H1 (cell line): ENCODE results near the gene MAP7D1. TPM values are rescaled to one million over a fixed set of nuclear protein-coding genes. Genes with fewer than 3 reads are reported as not detected.

ENCODE experiments used
- CTCF ChIA-PET: fragments of 300-600 bp; sonication (Branson Sonifier 250); formaldehyde crosslinking; loops from one replicate; lab custom pipeline; 2021; ENCODE audit not compliant: partially characterized antibody; lab: Charles Lee
- POLR2A ChIA-PET: fragments of 300-600 bp; sonication (Branson Sonifier 250); formaldehyde crosslinking; loops from one replicate; lab custom pipeline; 2021; ENCODE audit warnings: inconsistent platforms; ENCODE audit not compliant: partially characterized antibody; lab: Charles Lee
- DNase-seq, 2 experiments: peaks; one replicate each; pipeline versions ENCODE4 v3.0.0 to v3.0.0-alpha.2; 2010 to 2022; ENCODE audit warnings: low spot score in 2 of 2, low read depth in 1 of 2, mixed read lengths in 1 of 2
- FAIRE-seq: peaks from 2 replicates; lab custom pipeline; 2011; peaks lifted over from hg19 to GRCh38; lab: Jason Lieb, UNC
- H2AFZ ChIP-seq: 2 replicates; pipeline ENCODE4 v1.8.1; 2012; ENCODE audit warnings: low read length, inconsistent platforms
- H2AK5ac ChIP-seq: 2 replicates; pipeline ENCODE4 v1.6.1; 2013; ENCODE audit warnings: low read depth, low read length
- H2BK120ac ChIP-seq: replicated peaks from 2 replicates; pipeline ENCODE3; 2013; ENCODE audit warnings: low read depth, low read length, inconsistent platforms
- H2BK12ac ChIP-seq: 2 replicates; pipeline ENCODE4 v1.6.1; 2013; ENCODE audit warnings: low read depth, low read length
- H2BK15ac ChIP-seq: 2 replicates; pipeline ENCODE4 v1.6.1; 2013; ENCODE audit warnings: low read length
- H2BK20ac ChIP-seq: 2 replicates; pipeline ENCODE4 v1.6.1; 2013; ENCODE audit warnings: low read length
- H2BK5ac ChIP-seq: 2 replicates; pipeline ENCODE4 v1.6.1; 2013; ENCODE audit warnings: low read depth, low read length
- H3K14ac ChIP-seq: 2 replicates; pipeline ENCODE4 v1.6.1; 2013; ENCODE audit warnings: inconsistent platforms; ENCODE audit not compliant: insufficient read length
- H3K18ac ChIP-seq: 2 replicates; pipeline ENCODE4 v1.6.1; 2013; ENCODE audit warnings: low read length; ENCODE audit errors: extremely low read depth
- H3K23ac ChIP-seq: 2 replicates; pipeline ENCODE4 v1.6.1; 2013; ENCODE audit warnings: inconsistent platforms; ENCODE audit not compliant: insufficient read length
- H3K23me2 ChIP-seq: 2 replicates; pipeline ENCODE4 v1.6.1; 2013; ENCODE audit warnings: low read depth, low read length
- H3K27ac ChIP-seq: 2 replicates; pipeline ENCODE4 v1.6.1; 2011; ENCODE audit warnings: low read depth, low read length, inconsistent platforms
- H3K27me3 ChIP-seq, 4 experiments: replicated peaks in 1 of 4; 1 replicate in 1 of 4; 2 replicates in 3 of 4; pipeline versions ENCODE4 v1.6.1 to v1.8.1; 2011 to 2013; ENCODE audit warnings: low read length in 3 of 4, mild to moderate bottlenecking in 3 of 4, inconsistent platforms in 2 of 4, mixed read lengths in 2 of 4, moderate library complexity in 1 of 4; ENCODE audit not compliant: control insufficient read depth in 3 of 4, insufficient read depth in 3 of 4; ENCODE audit errors: extremely low read depth in 1 of 4
- H3K36me3 ChIP-seq, 4 experiments: 2 replicates each; pipeline versions ENCODE4 v1.6.1 to v1.8.1; 2011 to 2013; ENCODE audit warnings: mild to moderate bottlenecking in 4 of 4, low read length in 3 of 4, moderate library complexity in 2 of 4, control low read depth in 1 of 4, inconsistent platforms in 1 of 4; ENCODE audit not compliant: insufficient read depth in 4 of 4, control insufficient read depth in 2 of 4
- H3K4ac ChIP-seq: replicated peaks from 2 replicates; pipeline ENCODE3; 2013; ENCODE audit warnings: low read length, low read depth, mixed read lengths, inconsistent platforms; ENCODE audit not compliant: insufficient read length
- H3K4me1 ChIP-seq, 4 experiments: replicated peaks in 1 of 4; 1 replicate in 1 of 4; 2 replicates in 3 of 4; pipeline versions ENCODE4 v1.6.1 to v1.8.1; 2011 to 2013; ENCODE audit warnings: low read length in 3 of 4, inconsistent platforms in 2 of 4, mixed read lengths in 1 of 4; ENCODE audit not compliant: insufficient read depth in 4 of 4, control insufficient read depth in 3 of 4
- H3K4me2 ChIP-seq, 2 experiments: 2 replicates each; pipeline versions ENCODE4 v1.6.1 to v1.8.1; 2011 to 2013; ENCODE audit warnings: low read depth in 2 of 2, low read length in 2 of 2, control low read depth in 1 of 2, inconsistent platforms in 1 of 2, mild to moderate bottlenecking in 1 of 2; ENCODE audit not compliant: insufficient read depth in 1 of 2
- H3K4me3 ChIP-seq, 4 experiments: fragments of 200-600, 300-600 bp in 1 of 4; sonication (generic), shearing (Covaris generic), sonication (Bioruptor Twin) in 1 of 4; 2 replicates each; pipeline versions ENCODE4 v1.5.1 to v1.8.1; 2011 to 2016; ENCODE audit warnings: low read length in 4 of 4, low read depth in 3 of 4, control low read depth in 2 of 4, inconsistent platforms in 2 of 4, mild to moderate bottlenecking in 2 of 4, mixed read lengths in 1 of 4, moderate library complexity in 1 of 4; ENCODE audit not compliant: insufficient read depth in 2 of 4; ENCODE audit errors: extremely low read depth in 1 of 4
- H3K56ac ChIP-seq: replicated peaks from 2 replicates; pipeline ENCODE3; 2013; ENCODE audit warnings: low read depth, mild to moderate bottlenecking, mixed read lengths, low read length, inconsistent platforms; ENCODE audit not compliant: insufficient read length
- H3K79me1 ChIP-seq: 2 replicates; pipeline ENCODE4 v1.6.1; 2013; ENCODE audit warnings: low read depth, low read length, control low read depth
- H3K79me2 ChIP-seq, 2 experiments: 2 replicates each; pipeline versions ENCODE4 v1.6.1 to v1.8.1; 2012 to 2013; ENCODE audit warnings: low read length in 2 of 2, mild to moderate bottlenecking in 2 of 2, inconsistent platforms in 1 of 2; ENCODE audit not compliant: insufficient read depth in 2 of 2, control insufficient read depth in 1 of 2
- H3K9ac ChIP-seq, 4 experiments: replicated peaks in 1 of 4; 1 replicate in 1 of 4; 2 replicates in 3 of 4; pipeline versions ENCODE4 v1.6.1 to v1.8.1; 2011 to 2013; ENCODE audit warnings: low read depth in 3 of 4, low read length in 3 of 4, control low read depth in 2 of 4, mild to moderate bottlenecking in 2 of 4, moderate library complexity in 2 of 4, inconsistent platforms in 1 of 4; ENCODE audit errors: extremely low read depth in 1 of 4
- H3K9me3 ChIP-seq, 2 experiments: 2 replicates each; pipeline versions ENCODE4 v1.6.1 to v1.8.1; 2012 to 2013; ENCODE audit warnings: mild to moderate bottlenecking in 2 of 2, moderate library complexity in 2 of 2, control low read depth in 1 of 2, inconsistent platforms in 1 of 2, low read depth in 1 of 2, low read length in 1 of 2, mixed read lengths in 1 of 2; ENCODE audit not compliant: insufficient read depth in 2 of 2
- H4K20me1 ChIP-seq, 2 experiments: replicated peaks in 1 of 2; 2 replicates each; pipeline versions ENCODE3 to v1.8.1; 2011 to 2013; ENCODE audit warnings: inconsistent platforms in 2 of 2, low read length in 2 of 2, mild to moderate bottlenecking in 1 of 2; ENCODE audit not compliant: insufficient read depth in 2 of 2, control insufficient read depth in 1 of 2
- H4K5ac ChIP-seq: 2 replicates; pipeline ENCODE4 v1.6.1; 2013; ENCODE audit warnings: low read length, low read depth, mixed read lengths, inconsistent platforms; ENCODE audit not compliant: insufficient read length
- H4K8ac ChIP-seq: 2 replicates; pipeline ENCODE4 v1.8.0; 2013; ENCODE audit warnings: mild to moderate bottlenecking, moderate library complexity, low read length, inconsistent platforms; ENCODE audit not compliant: insufficient read depth; ENCODE audit errors: extremely low read depth
- H4K91ac ChIP-seq: replicated peaks from 2 replicates; pipeline ENCODE3; 2013; ENCODE audit warnings: low read length, mixed read lengths, inconsistent platforms; ENCODE audit not compliant: insufficient read length
- BRCA1 ChIP-seq: IDR thresholded peaks from 2 replicates; pipeline ENCODE4 v1.6.1; 2012; ENCODE audit warnings: low read depth, low read length, improper control_type of control experiment
- EGR1 ChIP-seq: IDR thresholded peaks from 2 replicates; pipeline ENCODE4 v1.6.1; 2011; ENCODE audit warnings: low read depth, low read length, borderline replicate concordance
- EP300 ChIP-seq, 2 experiments: IDR thresholded peaks; 1 replicate in 1 of 2; 2 replicates in 1 of 2; pipeline ENCODE4 v1.6.1; 2011 to 2012; ENCODE audit warnings: low read depth in 2 of 2, low read length in 2 of 2, mild to moderate bottlenecking in 2 of 2, borderline replicate concordance in 1 of 2, inconsistent platforms in 1 of 2, moderate library complexity in 1 of 2
- MAFK ChIP-seq: IDR thresholded peaks from 2 replicates; pipeline ENCODE4 v1.6.1; 2012; ENCODE audit warnings: low read depth, mild to moderate bottlenecking, improper control_type of control experiment, low read length
- NRF1 ChIP-seq: IDR thresholded peaks from 2 replicates; pipeline ENCODE4 v1.6.1; 2011; ENCODE audit warnings: mild to moderate bottlenecking, low read depth, low read length, improper control_type of control experiment
- PHF8 ChIP-seq: fragments of 200-600 bp; sonication (generic); conservative IDR thresholded peaks from 2 replicates; pipeline ENCODE4 v1.7.1; 2012; ENCODE audit warnings: low read depth, mild to moderate bottlenecking, inconsistent platforms, low read length, moderate library complexity
- POLR2A ChIP-seq, 2 experiments: IDR thresholded peaks; 1 replicate in 1 of 2; 2 replicates in 1 of 2; pipeline ENCODE4 v1.6.1; 2011; ENCODE audit warnings: low read depth in 2 of 2, low read length in 2 of 2, mild to moderate bottlenecking in 2 of 2; ENCODE audit errors: control extremely low read depth in 1 of 2
- RBBP5 ChIP-seq: IDR thresholded peaks from 2 replicates; pipeline ENCODE4 v1.7.1; 2012; ENCODE audit warnings: low read depth, mild to moderate bottlenecking, inconsistent platforms, low read length, moderate library complexity, borderline replicate concordance
- SIN3A ChIP-seq, 2 experiments: IDR thresholded peaks in 1 of 2; conservative IDR thresholded peaks in 1 of 2; 2 replicates each; pipeline ENCODE4 v1.6.1; 2011 to 2012; ENCODE audit warnings: low read length in 2 of 2, improper control_type of control experiment in 1 of 2, low read depth in 1 of 2, mild to moderate bottlenecking in 1 of 2
- SIRT6 ChIP-seq: IDR thresholded peaks from one replicate; pipeline ENCODE4 v1.7.1; 2012; ENCODE audit warnings: low read length, inconsistent platforms
- SRF ChIP-seq: IDR thresholded peaks from 2 replicates; pipeline ENCODE4 v1.6.1; 2011; ENCODE audit warnings: mild to moderate bottlenecking, low read depth, low read length, moderate library complexity
- TAF7 ChIP-seq: optimal IDR thresholded peaks from 2 replicates; pipeline ENCODE3; 2011; ENCODE audit warnings: low read depth, mild to moderate bottlenecking, inconsistent platforms, low read length, moderate library complexity, borderline replicate concordance
- TEAD4 ChIP-seq: IDR thresholded peaks from 2 replicates; pipeline ENCODE4 v1.6.1; 2012; ENCODE audit warnings: low read depth, low read length, inconsistent platforms, mixed read lengths
- WGBS, 2 experiments: shearing (Covaris generic) in 1 of 2; methylation state at CpG; one replicate each; pipeline versions ENCODE4 v1.1.6 to v1.1.7; 2013 to 2015; ENCODE audit warnings: low lambda C conversion rate in 2 of 2, mixed read lengths in 2 of 2, inconsistent platforms in 1 of 2, low coverage in 1 of 2, missing lambda C conversion rate in 1 of 2; ENCODE audit not compliant: insufficient replicate concordance in 2 of 2, insufficient coverage in 1 of 2, insufficient read length in 1 of 2; ENCODE audit errors: extremely low coverage in 1 of 2, missing lambda C conversion rate in 1 of 2; 5-methylcytosine and 5-hydroxymethylcytosine counted together
- polyA plus RNA-seq, 7 experiments: library from polyadenylated mRNA; depleted of rRNA in 3 of 7; stranded (reverse) in 5 of 7; unstranded in 2 of 7; fragments of >200 nt in 5 of 7; fragments of 200-250 nt in 2 of 7; gene quantifications; 1 replicate in 5 of 7; 2 replicates in 1 of 7; 4 replicates in 1 of 7; pipeline versions ENCODE4 v1.2.1 to v1.2.3, GENCODE V29; 2011 to 2013; ENCODE audit warnings: missing spikeins in 2 of 7, mixed read lengths in 2 of 7
- total RNA-seq: library from RNA; stranded (reverse); fragmentation: NEBNext Ultra II Directional; extraction: Animal tissue kit (Norgen Biotek cat#: 25700); gene quantifications from 2 replicates; pipeline ENCODE4 v1.2.1, GENCODE V29; 2021
- TF ChIP-seq, protein P1 (sequence below): IDR thresholded peaks from 2 replicates; pipeline ENCODE4 v1.6.1; 2011; ENCODE audit warnings: low read depth, mild to moderate bottlenecking, low read length; ENCODE audit not compliant: insufficient read depth

The MAP7D1 gene
- total and polyA plus RNA-seq, 2 of the 8 experiments (the other 6 are each of a cell fraction or from before 2014, with no cell fraction given) = 18.2 to 52.4 TPM

DNA sequence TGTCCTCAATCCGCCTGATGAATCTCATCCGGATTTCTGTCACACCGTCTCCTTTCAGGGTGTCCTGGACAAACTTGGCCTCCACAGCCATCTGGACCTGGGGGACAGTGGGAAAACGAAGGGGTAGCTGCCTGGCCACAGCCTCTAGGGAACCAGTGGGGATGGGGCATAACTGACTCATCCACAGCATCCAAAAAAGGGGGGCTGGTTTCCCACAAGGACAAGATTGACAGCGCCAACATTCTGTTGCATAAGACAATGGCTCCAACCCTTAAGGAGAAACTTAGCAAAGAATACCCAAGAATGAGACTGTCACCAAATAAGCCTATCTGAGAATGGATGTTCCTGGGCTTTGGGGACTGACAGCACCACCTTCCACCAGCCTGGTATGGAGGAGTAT, 18.7 kb upstream of the MAP7D1 start:
- Histone ChIP-seq H2AK5ac (no peak overlapping the region), H3K18ac (no peak overlapping the region), H4K8ac (no peak overlapping the region), H4K5ac (no peak overlapping the region), H3K79me1 (no peaks in the 10 kb centered on the region), H3K4ac (no peak overlapping the region), H2BK120ac (no peak overlapping the region), H3K9me3 (no peaks in the 10 kb centered on the region), H3K27me3 (no peaks in the 10 kb centered on the region), H3K56ac (no peak overlapping the region), H3K4me3 (no peak overlapping the region), H4K91ac (no peak overlapping the region), H3K27ac (no peak overlapping the region), H3K23me2 (no peaks in the 10 kb centered on the region), H2BK15ac (no peak overlapping the region), H2BK5ac (no peak overlapping the region), H2AFZ (no peak overlapping the region), H3K23ac (no peak overlapping the region), H3K36me3 (peaks cover 0 to 3% (median 0%) of the 10 kb centered on the region in 4 experiments; a peak in 4 of 8 replicates), H3K79me2 (no peaks in the 10 kb centered on the region), H2BK12ac (no peak overlapping the region), H3K4me2 (no peak overlapping the region), H3K14ac (no peak overlapping the region), H2BK20ac (no peak overlapping the region), H3K9ac (no peak overlapping the region; a peak in 1 of 7 replicates), H3K4me1 (peaks cover 0 to 2% (median 0%) of the 10 kb centered on the region in 4 experiments; a peak in 2 of 7 replicates), H4K20me1 (peaks cover 0 to 2% of the 10 kb centered on the region in 2 experiments)
- DNase-seq (no peak), FAIRE-seq (no peak)
- WGBS, 2 experiments = 91% methylated on average over 5 of the region's 5 CpGs; no CpG with 5 or more reads in 1 of the 2 experiments
- TF ChIP-seq EGR1 (no peak), RBBP5 (no peak), EP300 (IDR thresholded peaks at IDR 0.05; ENCODE audit: borderline replicate concordance in 1 of 2, low read depth in 2 of 2, low read length in 2 of 2) (no peak), MAFK (no peak), TAF7 (no peak), POLR2A (IDR thresholded peaks at IDR 0.05; ENCODE audit: control extremely low read depth in 1 of 2, low read depth in 2 of 2, low read length in 2 of 2) (no peak), NRF1 (no peak), TEAD4 (no peak), PHF8 (no peak), SIRT6 (no peak), SRF (no peak), SIN3A (conservative IDR thresholded peaks at IDR 0.05 in 1 of 2, IDR thresholded peaks at IDR 0.05 in 1 of 2; ENCODE audit: low read depth in 1 of 2, low read length in 2 of 2) (no peak), BRCA1 (no peak)
- TF ChIP-seq, protein P1, sequence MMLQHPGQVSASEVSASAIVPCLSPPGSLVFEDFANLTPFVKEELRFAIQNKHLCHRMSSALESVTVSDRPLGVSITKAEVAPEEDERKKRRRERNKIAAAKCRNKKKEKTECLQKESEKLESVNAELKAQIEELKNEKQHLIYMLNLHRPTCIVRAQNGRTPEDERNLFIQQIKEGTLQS = no peak
- ChIA-PET POLR2A (interaction anchor here (0.8 to 9.3 kb wide), 3 partner anchors 12 to 38 kb away, joined by 3 to 61 read pairs (median 3); no protein-coding TSS in a partner anchor), CTCF (interaction anchor here (0.5 to 20.9 kb wide), 4 partner anchors 9 to 234 kb away, joined by 3 to 738 read pairs (median 3); partner anchors contain the start of gene ADPRS)
